Gastroesophageal sphincter (tissue), 3 donors: ENCODE data around the gene SOD2.

Experiments used
- CTCF ChIP-seq, 4 experiments: fragments of 200-600 bp in 2 of 4; fragments of 450-650 bp in 2 of 4; sonication (generic) in 1 of 4; IDR thresholded peaks; one replicate each; pipeline ENCODE4 v1.5.1; 2017 to 2019; ENCODE audit warnings: antibody characterized with exemption in 4 of 4, mild to moderate bottlenecking in 2 of 4, moderate library complexity in 2 of 4
- EP300 ChIP-seq: sonication (generic); formaldehyde crosslinking; IDR thresholded peaks from one replicate; pipeline ENCODE4 v1.6.1; 2017; ENCODE audit warnings: antibody characterized with exemption, mild to moderate bottlenecking
- POLR2AphosphoS5 ChIP-seq: sonication (generic); formaldehyde crosslinking; IDR thresholded peaks from one replicate; pipeline ENCODE4 v1.6.1; 2017; ENCODE audit warnings: antibody characterized with exemption

DNA sequence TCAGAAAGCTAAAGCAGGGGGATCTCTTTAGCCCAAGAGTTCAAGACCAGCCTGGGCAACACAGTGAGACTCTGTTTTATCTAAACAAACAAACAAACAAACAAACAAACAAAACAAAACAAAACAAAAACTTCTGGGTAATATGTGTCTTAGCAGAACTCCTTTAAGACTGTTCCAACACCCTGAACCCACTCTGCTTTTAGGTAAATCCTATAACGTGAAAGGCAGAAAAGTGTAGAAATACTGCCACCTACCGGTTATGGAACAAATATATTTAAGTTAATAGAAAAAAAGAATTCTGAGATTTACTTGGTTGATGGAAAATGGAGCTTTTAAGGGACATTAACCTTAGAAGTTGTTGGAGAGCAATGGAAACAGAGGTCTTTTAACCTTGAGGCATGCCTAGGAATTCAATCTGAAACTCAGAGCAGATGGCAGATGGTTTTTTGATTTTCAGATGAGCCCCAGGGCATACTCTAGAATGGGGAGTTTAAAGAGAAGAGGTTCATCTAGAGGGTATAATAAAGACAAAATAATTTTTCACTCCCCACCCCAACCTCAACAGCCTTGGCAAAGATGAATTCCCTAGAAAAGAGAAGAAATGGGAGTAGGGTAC lies 38.5 kb downstream of the SOD2 start:
- TF ChIP-seq EP300 (no peak), CTCF (IDR thresholded peaks at IDR 0.05) (peak; percentile 56 to 67 (median 66)), POLR2AphosphoS5 (no peak)
